DND-41 (cell line): ENCODE data around the gene SPRR2G.

Experiments
- CTCF ChIP-seq: IDR thresholded peaks from 2 replicates; pipeline ENCODE4 v1.5.1; 2012; ENCODE audit warnings: borderline replicate concordance, low read length, moderate library complexity, mild to moderate bottlenecking; ENCODE audit not compliant: poor library complexity, severe bottlenecking; ENCODE audit errors: extremely low read depth
- EZH2 ChIP-seq: IDR thresholded peaks from 3 replicates; pipeline ENCODE4 v1.6.1; 2012; ENCODE audit warnings: borderline replicate concordance, low read depth, mild to moderate bottlenecking, moderate library complexity, low read length, inconsistent platforms; ENCODE audit not compliant: severe bottlenecking

GRCh38 chr1:153178922-153179321 is 28.2 kb upstream of the SPRR2G start:
- TF ChIP-seq CTCF (no peak), EZH2 (no peak)
